Measurements from ENCODE around the gene EXOC6B. TPM values are rescaled to one million over a fixed set of nuclear protein-coding genes. Genes with fewer than 3 reads are reported as not detected.

Gene EXOC6B
- total and polyA plus RNA-seq, 2 experiments from 2014 or later: 8.9 to 18.3 TPM

GRCh38 chr2:72750977-72751639, 74.7 kb downstream of the EXOC6B start:
- H3K27ac ChIP-seq: no peak overlapping the region
- H3K4me1 ChIP-seq (ENCODE audit: insufficient read depth): peaks cover 12% of the 10 kb centered on the region; the same call in 1 of the 2 replicates
- TF ChIP-seq EZH2 (IDR thresholded peaks at IDR 0.05; ENCODE audit: insufficient read depth, poor library complexity, severe bottlenecking) (no peak), EZH2phosphoT487 (IDR thresholded peaks at IDR 0.05; ENCODE audit: insufficient read depth, low read depth) (no peak)
- no peak overlapping the region for H3K9ac ChIP-seq
- H2AFZ ChIP-seq: no peak overlapping the region
- in situ Hi-C loops (cut with MboI): no loop called here
- H3F3A ChIP-seq (ENCODE audit: insufficient read depth): peaks cover 10% of the 10 kb centered on the region
- H3K4me2 ChIP-seq (ENCODE audit: unreplicated experiment): no peak overlapping the region
- no peaks in the 10 kb centered on the region for H3K36me3 ChIP-seq (ENCODE audit: low read depth)
- DNase-seq: no peak
- H3K9me3 ChIP-seq (ENCODE audit: low read depth): no peaks in the 10 kb centered on the region
- H3K27me3 ChIP-seq (replicated peaks; ENCODE audit: insufficient read depth): no peaks in the 10 kb centered on the region
- no peaks in the 10 kb centered on the region for H4K20me1 ChIP-seq (ENCODE audit: insufficient read depth)
- no peaks in the 10 kb centered on the region for H3K79me2 ChIP-seq (ENCODE audit: insufficient read depth)
- no peaks in the 10 kb centered on the region for H3K9me2 ChIP-seq (ENCODE audit: insufficient read depth)
- 96 to 97% methylated on average over 3 of the region's 3 CpGs for WGBS, 2 experiments (ENCODE audit: low coverage in 1 of 2, low lambda C conversion rate in 2 of 2, missing lambda C conversion rate in 2 of 2)
- no peak overlapping the region for H3K4me3 ChIP-seq

- no peak for TF ChIP-seq EZH2 (IDR thresholded peaks at IDR 0.05; ENCODE audit: insufficient read depth, poor library complexity, severe bottlenecking)
- TF ChIP-seq EZH2phosphoT487 (IDR thresholded peaks at IDR 0.05; ENCODE audit: insufficient read depth, low read depth): no peak
- H3K9ac ChIP-seq: no peak overlapping the region
- no peak overlapping the region for H3K27ac ChIP-seq
- no peaks in the 10 kb centered on the region for H3K79me2 ChIP-seq (ENCODE audit: insufficient read depth)
- H3K4me3 ChIP-seq: no peak overlapping the region
- H3F3A ChIP-seq (ENCODE audit: insufficient read depth): peaks cover 4% of the 10 kb centered on the region; the same call in 1 of the 2 replicates
- peaks cover 9% of the 10 kb centered on the region for H3K4me1 ChIP-seq (ENCODE audit: insufficient read depth)
- in situ Hi-C loops (cut with MboI): no loop called here
- H3K4me2 ChIP-seq (ENCODE audit: unreplicated experiment): no peak overlapping the region
- H3K36me3 ChIP-seq (ENCODE audit: low read depth): no peaks in the 10 kb centered on the region
- no peak overlapping the region for H2AFZ ChIP-seq
- WGBS, 2 experiments (ENCODE audit: low coverage in 1 of 2, low lambda C conversion rate in 2 of 2, missing lambda C conversion rate in 2 of 2): 92 to 100% methylated on average over 1 of the region's 1 CpG
- H3K9me3 ChIP-seq (ENCODE audit: low read depth): no peaks in the 10 kb centered on the region
- H4K20me1 ChIP-seq (ENCODE audit: insufficient read depth): no peaks in the 10 kb centered on the region
- H3K27me3 ChIP-seq (replicated peaks; ENCODE audit: insufficient read depth): no peaks in the 10 kb centered on the region
- DNase-seq: no peak
- H3K9me2 ChIP-seq (ENCODE audit: insufficient read depth): no peaks in the 10 kb centered on the region
Observed at GRCh38 chr2:72750466-72750865, 75.4 kb downstream of the EXOC6B start.

DNA sequence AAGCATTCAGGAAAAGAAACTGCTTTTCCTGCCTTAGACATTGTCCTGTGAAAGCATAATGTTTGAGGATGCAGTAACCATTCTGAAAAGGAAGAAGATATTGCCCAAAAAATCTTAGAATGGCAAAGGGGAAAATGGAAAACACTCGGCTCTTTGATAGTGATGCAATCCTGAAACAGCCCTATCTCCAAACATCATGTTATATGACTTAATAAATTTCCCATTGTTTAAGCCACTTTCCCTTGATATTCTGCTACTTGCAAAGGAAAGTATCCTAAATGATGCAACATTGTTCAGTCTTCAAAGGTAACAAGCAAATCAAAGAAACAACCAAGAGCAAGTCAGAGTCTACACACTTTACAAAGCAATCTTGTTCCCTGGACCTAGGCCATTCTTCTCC, 78.5 kb downstream of the EXOC6B start:
- no peaks in the 10 kb centered on the region for H3K9me3 ChIP-seq (ENCODE audit: low read depth)
- H4K20me1 ChIP-seq (ENCODE audit: insufficient read depth): no peaks in the 10 kb centered on the region
- no peaks in the 10 kb centered on the region for H3K79me2 ChIP-seq (ENCODE audit: insufficient read depth)
- no peak overlapping the region for H3K27ac ChIP-seq
- H3K4me2 ChIP-seq (ENCODE audit: unreplicated experiment): no peak overlapping the region
- H3K36me3 ChIP-seq (ENCODE audit: low read depth): no peaks in the 10 kb centered on the region
- no peaks in the 10 kb centered on the region for H3K9me2 ChIP-seq (ENCODE audit: insufficient read depth)
- no peak for DNase-seq
- in situ Hi-C loops (cut with MboI): loop anchor here (25.0 kb wide), 1 partner anchor 1185 kb away; no protein-coding TSS in a partner anchor
- H3K9ac ChIP-seq: no peak overlapping the region
- H3K4me3 ChIP-seq: no peak overlapping the region
- H3K4me1 ChIP-seq (ENCODE audit: insufficient read depth): peaks cover 13% of the 10 kb centered on the region
- no peaks in the 10 kb centered on the region for H3F3A ChIP-seq (ENCODE audit: insufficient read depth)
- TF ChIP-seq EZH2phosphoT487 (IDR thresholded peaks at IDR 0.05; ENCODE audit: insufficient read depth, low read depth) (no peak), EZH2 (IDR thresholded peaks at IDR 0.05; ENCODE audit: insufficient read depth, poor library complexity, severe bottlenecking) (no peak)
- H3K27me3 ChIP-seq (replicated peaks; ENCODE audit: insufficient read depth): no peaks in the 10 kb centered on the region
- no peak overlapping the region for H2AFZ ChIP-seq
- WGBS, 2 experiments (ENCODE audit: low coverage in 1 of 2, low lambda C conversion rate in 2 of 2, missing lambda C conversion rate in 2 of 2): 93 to 100% methylated on average over 1 of the region's 1 CpG

DNA sequence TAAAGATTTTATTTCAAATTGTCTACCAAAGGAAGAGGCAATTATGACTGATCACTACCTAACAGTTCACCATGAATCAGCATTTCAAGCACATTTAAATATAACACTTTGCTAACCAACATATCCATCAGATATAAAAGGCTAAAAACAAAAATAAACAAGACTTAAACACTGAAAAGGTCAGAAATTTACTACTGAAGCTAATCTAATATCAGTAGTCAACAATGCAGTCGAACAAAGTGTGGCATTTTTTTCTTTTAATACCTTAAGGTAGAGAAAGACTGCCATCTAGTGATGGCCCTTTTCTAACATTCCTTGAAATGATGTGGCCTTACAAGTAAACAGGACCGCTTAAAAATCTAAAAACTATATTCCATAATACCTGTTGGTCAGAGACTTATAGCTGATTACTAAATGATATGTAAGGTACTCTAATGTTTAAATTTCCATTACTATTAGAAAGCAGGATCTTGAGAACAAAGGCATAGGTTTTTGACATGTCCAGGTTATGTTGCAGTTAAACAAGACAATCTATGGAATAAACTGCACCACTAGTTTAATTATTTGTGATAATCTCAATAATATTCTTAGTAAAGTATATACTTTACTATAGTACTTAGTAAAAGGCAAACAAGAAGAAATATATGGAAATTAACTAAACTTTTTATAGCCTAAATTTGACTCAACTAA, 80.0 kb downstream of the EXOC6B start:
- no peaks in the 10 kb centered on the region for H3K27me3 ChIP-seq (replicated peaks; ENCODE audit: insufficient read depth)
- H3K36me3 ChIP-seq (ENCODE audit: low read depth): no peaks in the 10 kb centered on the region
- no peaks in the 10 kb centered on the region for H3F3A ChIP-seq (ENCODE audit: insufficient read depth)
- peak; percentile 76 for DNase-seq
- WGBS, 2 experiments (ENCODE audit: low coverage in 1 of 2, low lambda C conversion rate in 2 of 2, missing lambda C conversion rate in 2 of 2): 22 to 30% methylated on average over 2 of the region's 2 CpGs
- H3K4me2 ChIP-seq (ENCODE audit: unreplicated experiment): peak overlapping the region; percentile 30
- H3K27ac ChIP-seq: no peak overlapping the region
- H3K9me2 ChIP-seq (ENCODE audit: insufficient read depth): no peaks in the 10 kb centered on the region
- no peak overlapping the region for H2AFZ ChIP-seq
- no peak overlapping the region for H3K4me3 ChIP-seq
- no peaks in the 10 kb centered on the region for H3K79me2 ChIP-seq (ENCODE audit: insufficient read depth)
- TF ChIP-seq EZH2 (IDR thresholded peaks at IDR 0.05; ENCODE audit: insufficient read depth, poor library complexity, severe bottlenecking) (no peak), EZH2phosphoT487 (IDR thresholded peaks at IDR 0.05; ENCODE audit: insufficient read depth, low read depth) (no peak)
- no peaks in the 10 kb centered on the region for H4K20me1 ChIP-seq (ENCODE audit: insufficient read depth)
- H3K4me1 ChIP-seq (ENCODE audit: insufficient read depth): peaks cover 13% of the 10 kb centered on the region
- no peaks in the 10 kb centered on the region for H3K9me3 ChIP-seq (ENCODE audit: low read depth)
- in situ Hi-C loops (cut with MboI): loop anchor here (25.0 kb wide), 1 partner anchor 1184 kb away; no protein-coding TSS in a partner anchor
- H3K9ac ChIP-seq: no peak overlapping the region
